Left lung (tissue), 10 donors: ENCODE results near the gene LAMA2. TPM values are rescaled to one million over a fixed set of nuclear protein-coding genes. Genes with fewer than 3 reads are reported as not detected.

Experiments used
- ATAC-seq: fragments of 200-7000 bp; cut with Tn5 transposase; one replicate; pipeline ENCODE4 v1.9.1; 2020; ENCODE audit warnings: moderate library complexity
- DNase-seq, 4 donors: peaks; one replicate each; pipeline ENCODE4 v3.0.0-alpha.2; 2013 to 2020
- H3K27ac ChIP-seq, 2 donors: fragments of 200-600 bp; sonication (generic) in 1 of 2; one replicate each; pipeline versions ENCODE4 v1.5.0 to v1.8.0; 2020 to 2021
- H3K27me3 ChIP-seq, 2 donors: fragments of 200-600 bp; sonication (generic) in 1 of 2; one replicate each; pipeline versions ENCODE4 v1.5.0 to v1.8.0; 2020 to 2021
- H3K36me3 ChIP-seq, 2 donors: fragments of 200-600 bp; sonication (generic) in 1 of 2; one replicate each; pipeline versions ENCODE4 v1.5.0 to v1.8.0; 2020 to 2021
- H3K4me1 ChIP-seq, 2 donors: fragments of 200-600 bp; one replicate each; pipeline ENCODE4 v1.8.0; 2021
- H3K4me3 ChIP-seq, 2 donors: fragments of 200-600 bp; sonication (generic) in 1 of 2; one replicate each; pipeline versions ENCODE4 v1.5.0 to v1.8.0; 2020 to 2021; ENCODE audit warnings: mild to moderate bottlenecking in 1 of 2
- H3K9me3 ChIP-seq, 2 donors: fragments of 200-600 bp; sonication (generic) in 1 of 2; one replicate each; pipeline versions ENCODE4 v1.5.0 to v1.8.0; 2020 to 2021
- CTCF ChIP-seq, 2 donors: fragments of 200-600 bp; sonication (generic) in 1 of 2; IDR thresholded peaks; one replicate each; pipeline versions ENCODE4 v1.5.0 to v1.8.0; 2021; ENCODE audit warnings: antibody characterized with exemption in 2 of 2
- intact Hi-C, 2 donors: fragments of 100-400 bp; cut with DNase I; formaldehyde crosslinking; loops; one replicate each; pipeline versions ENCODE4 v1.11.2 to v1.14.2; 2022
- polyA plus RNA-seq, 6 donors: library from polyadenylated mRNA; unstranded; fragments of 120-200 nt; gene quantifications; one replicate each; pipeline ENCODE4 v1.2.1, GENCODE V29; 2013; ENCODE audit not compliant: insufficient read length in 6 of 6
- total RNA-seq, 2 donors: library from RNA; stranded (reverse); fragmentation: NEBNext Ultra II Directional; extraction: Animal tissue kit (Norgen Biotek cat#: 25700); gene quantifications; one replicate each; pipeline ENCODE4 v1.2.1, GENCODE V29; 2021
- donor health status: DM: no; HTN: yes; CAD: no.
- donor health status: DM: no; HTN: no; CAD: no.

The LAMA2 gene
- total and polyA plus RNA-seq, 8 donors: 32.7 to 91.7 (median 64.7) TPM

- Histone ChIP-seq H3K36me3 (no peaks in the 10 kb centered on the region), H3K9me3 (no peaks in the 10 kb centered on the region), H3K27ac (no peak overlapping the region), H3K4me3 (no peak overlapping the region), H3K4me1 (no peaks in the 10 kb centered on the region), H3K27me3 (no peaks in the 10 kb centered on the region)
- intact Hi-C loops: no loop called here
- TF ChIP-seq CTCF (IDR thresholded peaks at IDR 0.05): no peak
- ATAC-seq (no peak), DNase-seq (no peak)
Observed at GRCh38 chr6:129186988-129187387, 304.1 kb downstream of the LAMA2 start.

GRCh38 chr6:129188306-129188705, 305.4 kb downstream of the LAMA2 start:
- no peak overlapping the region for H3K27ac ChIP-seq
- H3K36me3 ChIP-seq: no peaks in the 10 kb centered on the region
- intact Hi-C loops: no loop called here
- no peaks in the 10 kb centered on the region for H3K27me3 ChIP-seq
- no peak overlapping the region for H3K4me3 ChIP-seq
- H3K9me3 ChIP-seq: no peaks in the 10 kb centered on the region
- DNase-seq (peak in 2 of 4 donors; percentile 53 to 55), ATAC-seq (no peak)
- no peak for TF ChIP-seq CTCF (IDR thresholded peaks at IDR 0.05)
- H3K4me1 ChIP-seq: no peaks in the 10 kb centered on the region

GRCh38 chr6:129188795-129189194, 305.9 kb downstream of the LAMA2 start:
- no peak for DNase-seq
- no peak for TF ChIP-seq CTCF (IDR thresholded peaks at IDR 0.05)
- intact Hi-C loops: no loop called here
- Histone ChIP-seq H3K4me1 (no peaks in the 10 kb centered on the region), H3K9me3 (no peaks in the 10 kb centered on the region), H3K36me3 (no peaks in the 10 kb centered on the region), H3K27me3 (no peaks in the 10 kb centered on the region), H3K27ac (no peak overlapping the region), H3K4me3 (no peak overlapping the region)
- no peak for ATAC-seq

GRCh38 chr6:129189266-129189665, 306.3 kb downstream of the LAMA2 start:
- Histone ChIP-seq H3K36me3 (no peaks in the 10 kb centered on the region), H3K27ac (no peak overlapping the region), H3K27me3 (no peaks in the 10 kb centered on the region)

GRCh38 chr6:129191235-129191634, 308.3 kb downstream of the LAMA2 start:
- Histone ChIP-seq H3K4me3 (no peak overlapping the region), H3K27me3 (no peaks in the 10 kb centered on the region), H3K27ac (no peak overlapping the region), H3K9me3 (no peaks in the 10 kb centered on the region), H3K4me1 (no peaks in the 10 kb centered on the region), H3K36me3 (no peaks in the 10 kb centered on the region)
- no peak for TF ChIP-seq CTCF (IDR thresholded peaks at IDR 0.05)
- intact Hi-C loops: no loop called here
- DNase-seq (no peak), ATAC-seq (no peak)

More at GRCh38 chr6:129189266-129189665, 306.3 kb downstream of the LAMA2 start:
- no peak for TF ChIP-seq CTCF (IDR thresholded peaks at IDR 0.05)
- no peaks in the 10 kb centered on the region for H3K9me3 ChIP-seq
- H3K4me1 ChIP-seq: no peaks in the 10 kb centered on the region
- DNase-seq (no peak), ATAC-seq (no peak)
- no peak overlapping the region for H3K4me3 ChIP-seq
- intact Hi-C loops: no loop called here
